Dermis lymphatic vessel endothelial cell (primary cell): ENCODE measurements around the gene DR1. TPM values are rescaled to one million over a fixed set of nuclear protein-coding genes. Genes with fewer than 3 reads are reported as not detected.

Source experiments
- total RNA-seq: library from RNA; depleted of rRNA; stranded (reverse); fragments of >200 nt; gene quantifications from 2 replicates; pipeline ENCODE4 v1.2.1, GENCODE V29; 2014

Gene DR1
- 21.6 and 26.5 TPM in 2 replicates for total RNA-seq

GRCh38 chr1:93345633-93346420 is at the start of gene DR1:
Gene DR1 (plus strand): TSS chr1:93345907. CDS start chr1:93346646, 739 bp downstream.

Other genes with a start within 250 kb of the DR1 start
- gene TMED5, start 165.5 kb upstream of the DR1 start, total RNA-seq = 41.2 and 59.7 TPM in 2 replicates
- gene CCDC18, start 165.2 kb upstream of the DR1 start, total RNA-seq = 5.2 and 7.0 TPM in 2 replicates
- gene FNBP1L, start 102.2 kb downstream of the DR1 start, total RNA-seq = 32.8 and 54.7 TPM in 2 replicates